Limb (tissue), 2 donors: ENCODE data around the gene EAPP.
A peak's percentile ranks its signal among the peaks of the same experiment; 100 is the strongest.
"Not testable (repeated sequence)": the region's sequence is repeated elsewhere in the genome, so short reads cannot be mapped to it uniquely, and the experiment has no call there.

ENCODE experiments used
- DNase-seq, 2 donors: peaks; one replicate each; pipeline ENCODE4 v3.0.0-alpha.2; 2016; ENCODE audit errors: extremely low spot score in 2 of 2

The EAPP gene, protein sequence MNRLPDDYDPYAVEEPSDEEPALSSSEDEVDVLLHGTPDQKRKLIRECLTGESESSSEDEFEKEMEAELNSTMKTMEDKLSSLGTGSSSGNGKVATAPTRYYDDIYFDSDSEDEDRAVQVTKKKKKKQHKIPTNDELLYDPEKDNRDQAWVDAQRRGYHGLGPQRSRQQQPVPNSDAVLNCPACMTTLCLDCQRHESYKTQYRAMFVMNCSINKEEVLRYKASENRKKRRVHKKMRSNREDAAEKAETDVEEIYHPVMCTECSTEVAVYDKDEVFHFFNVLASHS

DNA sequence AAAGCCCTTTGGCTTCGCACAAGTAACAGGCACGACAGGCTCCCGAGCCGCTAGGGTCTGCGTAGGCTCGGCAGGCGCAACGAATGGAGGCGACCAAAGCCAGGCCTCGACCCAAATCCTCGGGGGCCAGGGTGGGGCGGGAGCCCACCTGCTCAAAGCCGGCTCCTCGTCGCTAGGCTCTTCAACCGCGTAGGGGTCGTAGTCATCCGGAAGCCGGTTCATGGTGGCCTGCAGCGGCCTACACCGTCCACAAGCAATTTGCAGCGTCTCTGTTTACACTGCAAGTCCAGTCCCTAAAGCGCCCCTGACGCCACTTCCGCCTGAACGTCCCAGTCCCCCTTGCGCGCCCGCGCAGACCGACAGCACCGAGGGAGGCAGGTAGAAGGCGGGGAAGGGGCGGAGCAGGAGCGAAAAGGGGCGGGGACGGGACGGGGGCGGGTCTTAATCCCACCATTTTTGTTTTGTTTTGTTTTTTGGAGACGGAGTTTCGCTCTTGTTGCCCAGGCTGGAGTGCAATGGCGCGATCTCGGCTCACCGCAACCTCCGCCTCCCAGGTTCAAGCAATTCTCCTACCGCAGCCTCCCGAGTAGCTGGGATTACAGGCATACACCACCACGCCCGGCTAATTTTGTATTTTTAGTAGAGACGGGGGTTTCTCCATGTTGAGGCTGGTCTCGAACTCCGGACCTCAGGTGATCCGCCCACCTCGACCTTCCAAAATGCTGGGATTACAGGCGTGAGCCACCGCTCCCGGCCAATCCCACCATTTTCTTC is at the start of gene EAPP:
TSS of gene EAPP (minus strand) at position 295 of the 774 bp plus-strand sequence. CDS start at position 222, 73 bp downstream.
- DNase-seq, result peak; percentile 96 to 97

GRCh38 chr14:34583525-34583924 is 44.0 kb upstream of the EAPP start:
- no peak for DNase-seq

DNA sequence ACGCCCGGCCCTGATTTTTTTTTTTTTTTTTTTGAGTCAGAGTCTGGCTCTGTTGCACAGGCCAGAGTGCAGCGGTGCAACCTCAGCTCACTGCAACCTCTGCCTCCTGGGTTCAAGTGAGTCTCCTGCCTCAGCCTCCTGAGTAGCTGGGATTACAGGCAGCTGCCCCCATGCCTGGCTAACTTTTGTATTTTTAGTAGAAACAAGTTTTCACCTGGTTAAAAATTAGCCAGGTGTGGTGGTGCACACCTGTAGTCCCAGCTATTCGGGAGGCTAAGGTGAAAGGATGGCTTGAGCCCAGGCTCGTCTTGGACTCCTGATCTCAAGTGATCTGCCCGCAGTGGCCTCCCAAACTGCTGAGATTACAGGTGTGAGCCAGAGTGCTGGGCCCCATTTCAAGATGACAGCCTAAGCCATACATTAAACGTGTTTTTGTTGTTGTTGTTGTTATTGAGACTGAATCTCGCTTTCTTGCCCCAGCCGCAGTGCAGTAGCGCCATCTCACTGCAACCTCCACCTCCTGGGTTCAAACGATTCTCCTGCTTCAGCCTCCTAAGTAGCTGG is 42.7 kb upstream of the EAPP start:
- no peak for DNase-seq

- no peak for DNase-seq
Measured at GRCh38 chr14:34580381-34580780, 40.9 kb upstream of the EAPP start.

- no peak for DNase-seq
Measured at GRCh38 chr14:34571771-34572170, 32.3 kb upstream of the EAPP start.

- DNase-seq, result no peak
Measured at GRCh38 chr14:34569750-34570149, 30.2 kb upstream of the EAPP start.

- DNase-seq, result no peak
Measured at GRCh38 chr14:34568803-34569202, 29.3 kb upstream of the EAPP start.

DNA sequence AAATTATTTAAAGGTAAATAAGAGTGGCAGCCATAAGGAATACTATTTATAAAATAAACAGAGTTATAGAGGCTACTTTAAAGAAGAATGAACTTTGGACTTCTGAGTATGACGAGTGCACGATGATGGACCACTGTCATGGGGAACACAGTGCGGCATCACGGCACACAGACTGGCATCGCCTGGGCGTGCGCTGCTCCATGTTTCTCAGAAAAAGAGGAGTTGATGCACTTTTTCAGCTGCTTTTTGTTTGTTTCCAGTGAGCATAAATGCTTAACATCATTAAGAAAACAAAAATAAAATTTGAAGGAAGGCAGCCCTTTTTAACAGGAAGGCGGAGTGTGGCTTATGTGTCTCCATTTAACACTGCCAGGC is 23.3 kb upstream of the EAPP start:
- no peak for DNase-seq

- not testable (repeated sequence) for DNase-seq
Measured at GRCh38 chr14:34562037-34562775, 22.7 kb upstream of the EAPP start.

- DNase-seq, result not testable (repeated sequence)
Measured at GRCh38 chr14:34556498-34556829, 17.0 kb upstream of the EAPP start.

GRCh38 chr14:34555583-34556497 is 16.3 kb upstream of the EAPP start:
- DNase-seq, result not testable (repeated sequence)

- DNase-seq, result no peak
Measured at GRCh38 chr14:34554540-34555250, 15.2 kb upstream of the EAPP start.

DNA sequence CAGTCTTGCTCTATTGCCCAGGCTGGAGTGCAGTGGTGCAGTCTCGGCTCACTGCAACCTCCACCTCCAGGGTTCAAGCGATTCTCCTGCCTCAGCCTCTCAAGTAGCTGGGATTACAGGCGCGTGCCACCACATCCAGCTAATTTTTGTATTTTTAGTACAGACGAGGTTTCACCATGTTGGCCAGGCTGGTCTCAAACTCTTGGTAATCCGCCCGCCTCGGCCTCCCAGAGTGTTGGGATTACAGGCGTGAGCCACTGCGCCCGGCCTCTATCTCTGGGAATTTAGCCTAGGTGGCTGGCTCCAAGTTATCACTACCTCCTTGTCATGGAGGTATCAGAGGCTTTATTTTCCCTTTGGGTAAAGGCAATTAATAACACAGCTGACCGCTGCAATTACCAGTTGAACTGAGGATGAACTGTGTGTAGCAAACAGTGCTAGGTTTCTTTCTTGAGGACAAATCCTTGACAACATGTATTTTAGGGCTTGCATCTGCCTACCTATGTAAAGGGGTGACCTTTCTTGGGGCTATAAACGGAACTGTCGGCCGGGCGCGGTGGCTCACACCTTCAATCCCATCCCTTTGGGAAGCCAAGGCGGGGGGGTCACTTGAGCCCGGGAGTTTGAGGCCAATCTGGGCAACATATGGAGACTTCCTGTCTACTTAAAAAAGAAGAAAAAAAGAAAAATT is 9.9 kb upstream of the EAPP start:
- not testable (repeated sequence) for DNase-seq

- no peak for DNase-seq
Measured at GRCh38 chr14:34548472-34548981, 9.0 kb upstream of the EAPP start.

DNA sequence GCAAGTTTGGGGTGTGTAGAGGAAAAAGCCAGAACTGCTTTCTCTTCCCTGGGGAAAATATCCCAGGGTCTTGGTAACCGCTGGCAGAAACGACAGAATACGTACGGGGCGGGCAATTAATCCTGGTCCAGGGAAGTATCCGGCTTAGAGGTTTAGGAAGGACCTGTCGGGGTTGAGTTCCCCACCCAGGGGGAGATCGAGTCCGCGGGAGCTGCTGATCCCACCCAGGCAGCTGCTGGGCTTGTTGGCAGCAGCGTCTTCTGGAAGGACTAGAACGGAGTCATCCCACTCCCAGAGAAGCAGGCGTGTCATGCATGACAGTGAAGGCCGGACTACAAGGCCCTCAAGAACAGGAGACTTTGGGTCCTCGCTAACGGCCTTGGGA is 7.6 kb upstream of the EAPP start:
- not testable (repeated sequence) for DNase-seq

DNA sequence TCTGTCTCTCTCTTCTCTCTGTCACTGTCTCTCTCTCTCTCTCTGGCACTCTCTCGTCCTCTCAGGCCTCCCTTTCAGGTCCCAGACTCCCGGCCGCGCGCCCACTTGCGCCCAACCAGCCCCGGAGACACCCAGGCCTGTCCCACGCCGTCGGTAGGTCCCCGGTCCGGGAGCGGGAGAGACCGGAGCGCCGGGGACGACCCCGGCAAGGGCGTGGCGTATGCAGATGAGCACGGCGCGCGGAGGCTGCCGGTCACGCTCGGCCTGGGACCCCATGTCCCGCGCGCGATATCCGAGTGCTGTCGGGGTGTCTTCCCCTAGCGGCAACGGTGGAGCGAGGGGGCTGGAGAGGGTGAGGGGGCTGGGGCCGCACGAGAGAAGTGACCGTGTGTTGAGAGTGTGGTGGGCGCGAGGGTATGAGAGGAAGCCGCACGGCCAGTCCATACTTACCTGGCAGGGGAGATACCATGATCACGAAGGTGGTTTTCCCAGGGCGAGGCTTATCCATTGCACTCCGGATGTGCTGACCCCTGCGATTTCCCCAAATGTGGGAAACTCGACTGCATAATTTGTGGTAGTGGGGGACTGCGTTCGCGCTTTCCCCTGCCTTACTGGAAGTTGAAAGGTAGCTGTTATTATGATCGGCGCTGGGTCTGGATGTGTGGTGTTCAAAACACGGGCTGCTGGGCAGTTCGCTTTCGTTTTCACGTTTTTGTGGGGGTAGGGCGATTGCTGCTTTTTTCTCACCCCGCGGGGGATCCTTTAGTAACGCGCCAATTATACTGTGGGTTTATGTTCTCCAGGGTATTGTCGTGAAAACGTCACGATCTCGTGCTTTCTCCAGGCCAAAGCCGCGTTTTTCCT is 7.0 kb upstream of the EAPP start:
- DNase-seq, result not testable (repeated sequence)

DNA sequence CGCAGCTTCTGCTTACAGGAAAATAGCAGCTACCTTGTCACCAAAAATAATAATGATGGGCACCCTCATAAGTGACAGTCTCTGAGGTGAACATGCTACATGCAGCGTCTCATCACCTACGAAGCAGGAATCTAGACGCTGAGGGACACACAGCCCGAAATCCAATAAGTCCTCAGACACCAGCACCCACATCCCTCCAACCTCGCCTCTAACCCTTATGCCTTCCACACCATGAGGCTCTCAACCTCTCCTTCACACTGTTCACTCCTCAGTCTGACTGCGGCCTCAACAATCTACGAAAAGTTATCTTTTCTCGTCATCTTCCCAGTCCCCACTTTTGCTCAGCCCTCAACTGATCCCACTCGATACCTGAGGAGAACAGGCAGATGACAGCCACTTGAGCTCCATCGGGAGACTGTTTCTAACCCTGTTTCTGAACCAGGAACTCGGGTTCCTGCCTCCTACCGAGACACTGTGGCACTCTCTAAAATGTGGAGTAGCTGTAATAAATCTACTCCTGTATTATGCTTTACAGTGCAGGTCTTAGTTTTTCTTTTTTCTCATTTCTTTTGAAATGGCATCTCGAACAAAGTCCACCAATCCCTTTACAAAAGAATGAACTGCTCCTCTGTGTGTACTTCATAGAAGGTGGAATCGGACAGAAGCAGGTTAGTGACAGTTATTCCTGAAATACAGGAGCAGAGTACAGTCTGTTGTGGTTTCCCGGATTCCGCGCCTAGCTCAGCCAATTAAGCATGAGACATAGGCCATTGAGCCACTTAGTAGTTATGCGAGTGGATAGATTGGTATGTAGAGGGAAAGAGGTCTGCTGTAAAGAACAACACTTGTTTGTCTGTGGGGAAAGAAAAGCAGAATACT is 919 bp upstream of the EAPP start:
- DNase-seq, result not testable (repeated sequence)
